Breast epithelium (tissue), 4 donors: ENCODE results near the gene AK1. TPM values are rescaled to one million over a fixed set of nuclear protein-coding genes. Genes with fewer than 3 reads are reported as not detected.

Source experiments
- DNase-seq, 2 donors: peaks; one replicate each; pipeline ENCODE4 v3.0.0-alpha.2; 2019; ENCODE audit warnings: low spot score in 2 of 2
- H3K27ac ChIP-seq, 2 donors: fragments of 200-600 bp; sonication (generic) in 1 of 2; one replicate each; pipeline ENCODE4 v1.5.1; 2016 to 2019; ENCODE audit warnings: mild to moderate bottlenecking in 1 of 2
- H3K27me3 ChIP-seq, 2 donors: fragments of 200-600 bp; sonication (generic) in 1 of 2; one replicate each; pipeline versions ENCODE4 v1.5.1 to v1.6.0; 2017 to 2019; ENCODE audit warnings: control low read depth in 1 of 2, mild to moderate bottlenecking in 1 of 2
- H3K36me3 ChIP-seq: fragments of 200-600 bp; one replicate; pipeline ENCODE4 v1.5.1; 2019
- H3K4me1 ChIP-seq, 2 donors: fragments of 200-600 bp; sonication (generic); one replicate each; pipeline ENCODE4 v1.5.1; 2016 to 2019; ENCODE audit warnings: control low read depth in 1 of 2
- H3K4me3 ChIP-seq, 3 donors: fragments of 200-600 bp; sonication (generic); 1 replicate in 2 of 3; 2 replicates in 1 of 3; pipeline ENCODE4 v1.5.1; 2016 to 2019; ENCODE audit warnings: mild to moderate bottlenecking in 3 of 3, moderate library complexity in 2 of 3
- H3K9me3 ChIP-seq, 2 donors: fragments of 200-600 bp; sonication (generic) in 1 of 2; one replicate each; pipeline ENCODE4 v1.5.1; 2016 to 2019; ENCODE audit warnings: control low read depth in 1 of 2
- POLR2A ChIP-seq: fragments of 450-650 bp; IDR thresholded peaks from one replicate; pipeline ENCODE4 v1.6.1; 2016; ENCODE audit warnings: antibody characterized with exemption, mild to moderate bottlenecking, moderate library complexity
- POLR2AphosphoS5 ChIP-seq, 3 donors: sonication (generic); formaldehyde crosslinking; IDR thresholded peaks; one replicate each; pipeline ENCODE4 v1.6.1; 2017; ENCODE audit warnings: antibody characterized with exemption in 3 of 3
- intact Hi-C: fragments of 100-400 bp; cut with DNase I; formaldehyde crosslinking; loops from one replicate; pipeline ENCODE4 v1.15.1; 2023; ENCODE audit warnings: low total_unique reads
- total RNA-seq, 3 donors: library from RNA; depleted of rRNA; stranded (reverse); fragments of >200 nt; gene quantifications; one replicate each; pipeline ENCODE4 v1.1.0, GENCODE V29; 2016
- TF ChIP-seq, protein P1 (sequence below), 3 donors: fragments of 450-650 bp; IDR thresholded peaks; one replicate each; pipeline ENCODE4 v1.5.1; 2016 to 2017; ENCODE audit warnings: antibody characterized with exemption in 3 of 3, mild to moderate bottlenecking in 3 of 3, moderate library complexity in 3 of 3

The AK1 gene
- total RNA-seq, 3 donors from 2014 or later, result 23.5 to 30.2 (median 23.6) TPM

DNA sequence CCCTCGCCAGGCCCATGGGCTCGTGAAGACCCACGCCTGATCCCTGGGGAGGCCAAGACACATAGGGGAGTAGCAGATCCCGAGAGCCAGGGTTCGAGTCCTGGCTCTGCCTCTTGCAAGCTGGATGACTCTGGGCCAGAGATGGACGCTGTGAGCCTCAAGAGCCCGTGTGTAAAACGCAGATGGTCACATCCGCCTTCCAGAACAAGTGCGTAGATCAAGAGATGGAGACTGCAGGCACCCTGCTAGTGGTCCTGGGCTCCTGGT lies 31.1 kb upstream of the AK1 start:
- no peak overlapping the region for H3K4me3 ChIP-seq
- no peaks in the 10 kb centered on the region for H3K27me3 ChIP-seq
- peaks cover 17 to 29% of the 10 kb centered on the region in 2 donors for H3K4me1 ChIP-seq
- no peaks in the 10 kb centered on the region for H3K9me3 ChIP-seq
- intact Hi-C loops, result no loop called here
- H3K27ac ChIP-seq, result no peak overlapping the region
- TF ChIP-seq POLR2A (no peak), POLR2AphosphoS5 (IDR thresholded peaks at IDR 0.05) (no peak)
- TF ChIP-seq, protein P1, sequence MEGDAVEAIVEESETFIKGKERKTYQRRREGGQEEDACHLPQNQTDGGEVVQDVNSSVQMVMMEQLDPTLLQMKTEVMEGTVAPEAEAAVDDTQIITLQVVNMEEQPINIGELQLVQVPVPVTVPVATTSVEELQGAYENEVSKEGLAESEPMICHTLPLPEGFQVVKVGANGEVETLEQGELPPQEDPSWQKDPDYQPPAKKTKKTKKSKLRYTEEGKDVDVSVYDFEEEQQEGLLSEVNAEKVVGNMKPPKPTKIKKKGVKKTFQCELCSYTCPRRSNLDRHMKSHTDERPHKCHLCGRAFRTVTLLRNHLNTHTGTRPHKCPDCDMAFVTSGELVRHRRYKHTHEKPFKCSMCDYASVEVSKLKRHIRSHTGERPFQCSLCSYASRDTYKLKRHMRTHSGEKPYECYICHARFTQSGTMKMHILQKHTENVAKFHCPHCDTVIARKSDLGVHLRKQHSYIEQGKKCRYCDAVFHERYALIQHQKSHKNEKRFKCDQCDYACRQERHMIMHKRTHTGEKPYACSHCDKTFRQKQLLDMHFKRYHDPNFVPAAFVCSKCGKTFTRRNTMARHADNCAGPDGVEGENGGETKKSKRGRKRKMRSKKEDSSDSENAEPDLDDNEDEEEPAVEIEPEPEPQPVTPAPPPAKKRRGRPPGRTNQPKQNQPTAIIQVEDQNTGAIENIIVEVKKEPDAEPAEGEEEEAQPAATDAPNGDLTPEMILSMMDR (IDR thresholded peaks at IDR 0.05), result no peak
- no peaks in the 10 kb centered on the region for H3K36me3 ChIP-seq
- no peak for DNase-seq

DNA sequence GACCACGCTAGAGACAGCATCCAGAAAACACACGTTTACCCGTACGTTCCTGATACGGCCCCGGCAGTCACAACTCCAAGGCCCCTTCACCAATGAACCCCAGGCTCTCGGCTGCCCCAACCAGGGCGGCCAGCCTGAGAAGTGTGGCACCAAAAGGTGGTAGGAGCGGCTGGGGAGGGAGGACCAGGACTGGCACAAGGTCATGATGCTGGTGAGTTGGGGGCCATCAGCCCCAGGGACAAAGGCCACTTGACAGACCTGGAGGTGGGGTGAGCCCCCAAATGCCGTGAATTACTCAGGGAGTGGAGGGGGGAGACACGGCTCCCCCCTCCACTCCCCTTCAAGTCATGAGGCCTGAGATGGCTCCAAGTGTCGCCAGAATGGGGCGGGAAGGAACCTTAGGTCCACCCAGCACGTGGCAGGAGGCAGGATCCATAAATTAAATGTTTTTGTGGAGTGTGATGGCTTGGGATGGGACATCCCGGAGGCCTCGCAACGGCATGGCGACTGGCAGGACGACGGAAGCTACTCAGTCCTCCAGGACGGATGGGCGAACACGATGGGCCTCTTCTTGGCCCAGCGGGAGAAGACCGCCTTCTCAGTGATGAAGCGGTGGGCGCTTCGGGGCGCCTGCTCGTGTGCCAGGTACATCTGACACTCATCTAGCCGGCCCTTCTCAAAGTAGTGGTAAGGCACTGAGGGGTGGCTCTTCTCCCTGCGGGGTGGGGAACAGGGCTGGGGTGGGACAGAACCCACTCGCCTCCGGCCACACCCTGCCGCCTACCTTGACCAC lies 30.6 kb upstream of the AK1 start:
- H3K4me3 ChIP-seq, result no peak overlapping the region

DNA sequence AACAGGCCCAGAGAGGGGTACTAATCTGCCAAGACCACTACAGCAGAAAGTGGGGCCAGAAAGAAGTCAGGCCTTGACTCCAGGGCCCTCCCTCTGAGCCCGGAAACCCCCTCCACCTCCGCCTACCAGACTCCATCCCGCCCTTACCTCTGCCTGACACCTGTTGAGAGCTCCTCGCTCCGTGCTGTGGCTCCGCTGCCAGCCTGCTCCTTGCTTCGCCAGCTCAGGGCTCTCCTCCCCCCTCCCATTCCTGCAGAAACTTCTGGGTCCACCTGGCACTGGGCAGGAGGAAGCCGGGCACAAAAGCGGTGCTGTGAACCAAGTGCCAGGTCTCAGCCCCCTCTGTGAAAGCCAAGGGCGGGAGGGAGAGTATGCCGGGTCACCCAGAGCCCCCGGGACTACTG lies 28.3 kb upstream of the AK1 start:
- Histone ChIP-seq H3K36me3 (no peaks in the 10 kb centered on the region), H3K4me3 (peak overlapping the region in 1 of 3 donors; percentile 5), H3K27ac (peak overlapping the region; percentile 90 to 93), H3K4me1 (peaks cover 17 to 30% of the 10 kb centered on the region in 2 donors), H3K9me3 (no peaks in the 10 kb centered on the region), H3K27me3 (no peaks in the 10 kb centered on the region)
- DNase-seq, result no peak
- TF ChIP-seq, protein P1 (IDR thresholded peaks at IDR 0.05), result no peak
- TF ChIP-seq POLR2A (no peak), POLR2AphosphoS5 (IDR thresholded peaks at IDR 0.05) (no peak)
- intact Hi-C loops, result no loop called here

More for the DNA sequence above, 30.6 kb upstream of the AK1 start:
- no peak for DNase-seq
- Histone ChIP-seq H3K27me3 (no peaks in the 10 kb centered on the region), H3K4me1 (peaks cover 17 to 30% of the 10 kb centered on the region in 2 donors), H3K9me3 (no peaks in the 10 kb centered on the region), H3K36me3 (no peaks in the 10 kb centered on the region), H3K27ac (no peak overlapping the region)
- no peak for TF ChIP-seq POLR2AphosphoS5 (IDR thresholded peaks at IDR 0.05)
- TF ChIP-seq, protein P1 (IDR thresholded peaks at IDR 0.05), result no peak
- no peak for TF ChIP-seq POLR2A
- intact Hi-C loops, result no loop called here

DNA sequence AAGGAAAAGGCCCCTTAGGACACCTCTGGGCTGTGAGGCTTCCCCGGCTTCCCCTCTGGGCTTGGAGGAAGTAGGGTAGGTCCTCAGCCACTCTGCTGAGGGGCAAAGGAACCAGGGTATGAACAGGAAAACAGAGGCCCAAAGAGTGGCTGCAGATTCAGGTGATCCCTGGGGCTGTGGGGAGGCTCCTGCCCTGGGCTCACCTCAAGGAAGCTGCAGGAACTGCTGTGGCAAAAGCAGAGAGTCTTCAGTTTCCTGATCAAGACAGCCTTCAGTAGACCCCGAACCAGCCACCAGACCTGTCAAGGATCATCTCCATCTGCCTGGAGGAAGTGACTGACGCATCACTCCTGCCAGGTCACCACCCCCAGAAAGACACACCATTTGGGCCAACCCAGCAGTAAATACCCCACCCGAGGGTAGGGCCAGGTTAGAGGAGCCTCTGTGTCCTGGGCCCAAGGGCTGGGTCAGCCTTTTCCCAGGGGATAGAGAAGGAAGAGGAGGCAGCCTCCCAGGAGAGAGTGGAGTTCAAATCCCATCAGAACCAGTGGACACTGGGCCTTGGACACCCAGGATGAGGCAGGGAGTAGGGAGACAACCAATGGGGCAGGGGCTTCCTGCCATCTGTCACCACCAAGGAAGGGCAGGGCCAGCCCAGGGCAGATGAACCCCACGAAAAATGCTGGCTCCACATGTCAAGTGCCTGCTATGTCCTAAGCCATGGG lies 27.7 kb upstream of the AK1 start:
- Histone ChIP-seq H3K4me1 (peaks cover 17 to 30% of the 10 kb centered on the region in 2 donors), H3K4me3 (peak overlapping the region in 2 of 3 donors; percentile 15 to 35)

More for the DNA sequence above, 27.7 kb upstream of the AK1 start:
- Histone ChIP-seq H3K36me3 (no peaks in the 10 kb centered on the region), H3K9me3 (no peaks in the 10 kb centered on the region), H3K27ac (peak overlapping the region; percentile 90 to 93), H3K27me3 (no peaks in the 10 kb centered on the region)
- intact Hi-C loops, result no loop called here
- DNase-seq, result no peak
- TF ChIP-seq POLR2A (no peak), POLR2AphosphoS5 (IDR thresholded peaks at IDR 0.05) (no peak)
- TF ChIP-seq, protein P1 (IDR thresholded peaks at IDR 0.05), result no peak
